Measurements from ENCODE around the gene UBXN2A.

UBXN2A gene

GRCh38 chr2:24046930-24047702 is 106.9 kb downstream of the UBXN2A start, which contains the start of gene WDCP:
WDCP (minus strand) TSS chr2:24047391; CDS start chr2:24039494, 7,897 bp downstream.
- DNase-seq: peak; percentile 98

- no peak for DNase-seq
Measured at GRCh38 chr2:24047703-24048033, 107.4 kb downstream of the UBXN2A start.

- no peak for DNase-seq
Measured at GRCh38 chr2:24048769-24049484, 108.7 kb downstream of the UBXN2A start.

GRCh38 chr2:24049485-24050021 is 109.3 kb downstream of the UBXN2A start, which contains the start of gene FKBP1B:
FKBP1B (plus strand) TSS chr2:24049741; CDS start chr2:24049850, 109 bp downstream.
- DNase-seq: peak; percentile 63

- peak; percentile 44 for DNase-seq
Measured at GRCh38 chr2:24050041-24050979, 110.0 kb downstream of the UBXN2A start.

- no peak for DNase-seq
Measured at GRCh38 chr2:24051833-24052232, 111.6 kb downstream of the UBXN2A start.

GRCh38 chr2:24052951-24053350 is 112.7 kb downstream of the UBXN2A start:
- DNase-seq: no peak

Measured in right hindlimb (tissue), 1 donor.